Progenitor cell of endocrine pancreas (in vitro differentiated cells): ENCODE data around the gene PDIA6. TPM values are rescaled to one million over a fixed set of nuclear protein-coding genes. Genes with fewer than 3 reads are reported as not detected.

Source experiments
- DNase-seq: peaks from one replicate; pipeline ENCODE4 v3.0.0; 2021; ENCODE audit warnings: low spot score; ENCODE audit not compliant: unreplicated experiment
- H3K27ac Mint-ChIP-seq: 2 replicates; pipeline ENCODE4 v1.8.0; 2021; ENCODE audit warnings: mild to moderate bottlenecking, moderate library complexity, mixed read lengths
- H3K27me3 Mint-ChIP-seq: 2 replicates; pipeline ENCODE4 v1.8.0; 2021; ENCODE audit warnings: mixed read lengths
- H3K36me3 Mint-ChIP-seq: 2 replicates; pipeline ENCODE4 v1.8.0; 2022; ENCODE audit warnings: mixed read lengths; ENCODE audit not compliant: insufficient read depth
- H3K4me1 Mint-ChIP-seq: 2 replicates; pipeline ENCODE4 v1.8.0; 2021; ENCODE audit warnings: low read depth, mixed read lengths
- H3K4me3 Mint-ChIP-seq: 2 replicates; pipeline ENCODE4 v1.8.0; 2021; ENCODE audit warnings: low read depth, mild to moderate bottlenecking, moderate library complexity, mixed read lengths
- H3K9me3 Mint-ChIP-seq: 2 replicates; pipeline ENCODE4 v1.8.0; 2021; ENCODE audit warnings: low read depth, mixed read lengths
- total RNA-seq: library from RNA; stranded (reverse); gene quantifications from 2 replicates; pipeline ENCODE4 v1.2.1, GENCODE V29; 2021
- TF ChIP-seq, protein P1 (sequence below): fragments of 200-600 bp; sonication (generic); IDR thresholded peaks from one replicate; pipeline ENCODE4 v1.5.0; 2021; ENCODE audit warnings: antibody characterized with exemption, mild to moderate bottlenecking; ENCODE audit not compliant: unreplicated experiment

PDIA6 gene
- total RNA-seq, 1 donor from 2014 or later, result 249 TPM

DNA sequence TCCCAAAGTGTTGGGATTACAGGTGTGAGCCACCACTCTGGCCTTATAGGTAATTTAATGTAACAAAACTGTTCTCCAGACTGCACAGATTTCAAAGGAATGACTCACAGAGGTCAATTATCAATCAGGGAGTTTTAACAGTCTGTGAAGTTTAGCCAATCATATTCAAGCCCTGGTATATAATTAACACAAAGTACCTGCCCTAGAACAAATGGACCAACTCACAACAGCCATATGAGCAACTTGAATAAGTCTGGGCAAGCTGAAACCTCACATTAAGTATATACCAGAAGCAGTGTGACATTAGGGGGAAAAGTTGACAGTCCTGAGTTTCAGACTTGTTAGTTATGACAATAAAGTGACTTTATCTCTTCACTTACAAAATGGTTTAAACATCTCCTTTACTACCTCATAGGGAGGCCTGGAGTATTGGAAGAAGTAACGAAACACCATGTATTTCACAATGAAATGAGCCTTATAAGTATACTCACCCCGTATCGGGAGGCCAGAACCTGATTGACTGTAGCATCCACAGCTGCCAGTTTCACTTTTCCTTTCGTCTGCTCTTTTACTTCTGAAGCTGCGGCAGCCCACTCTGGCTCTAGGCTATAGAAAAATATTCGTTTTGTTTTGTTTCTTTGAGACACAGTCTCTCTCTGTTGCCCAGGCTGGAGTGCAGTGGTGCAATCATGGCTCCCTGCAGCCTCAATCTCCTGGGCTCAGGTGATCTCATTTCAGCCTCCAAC, 22.2 kb downstream of the PDIA6 start:
- Mint-ChIP-seq H3K36me3 (peaks cover 48% of the 10 kb centered on the region), H3K9me3 (no peaks in the 10 kb centered on the region), H3K27ac (no peak overlapping the region), H3K4me1 (peaks cover 2% of the 10 kb centered on the region), H3K27me3 (no peaks in the 10 kb centered on the region), H3K4me3 (no peak overlapping the region)
- TF ChIP-seq, protein P1, sequence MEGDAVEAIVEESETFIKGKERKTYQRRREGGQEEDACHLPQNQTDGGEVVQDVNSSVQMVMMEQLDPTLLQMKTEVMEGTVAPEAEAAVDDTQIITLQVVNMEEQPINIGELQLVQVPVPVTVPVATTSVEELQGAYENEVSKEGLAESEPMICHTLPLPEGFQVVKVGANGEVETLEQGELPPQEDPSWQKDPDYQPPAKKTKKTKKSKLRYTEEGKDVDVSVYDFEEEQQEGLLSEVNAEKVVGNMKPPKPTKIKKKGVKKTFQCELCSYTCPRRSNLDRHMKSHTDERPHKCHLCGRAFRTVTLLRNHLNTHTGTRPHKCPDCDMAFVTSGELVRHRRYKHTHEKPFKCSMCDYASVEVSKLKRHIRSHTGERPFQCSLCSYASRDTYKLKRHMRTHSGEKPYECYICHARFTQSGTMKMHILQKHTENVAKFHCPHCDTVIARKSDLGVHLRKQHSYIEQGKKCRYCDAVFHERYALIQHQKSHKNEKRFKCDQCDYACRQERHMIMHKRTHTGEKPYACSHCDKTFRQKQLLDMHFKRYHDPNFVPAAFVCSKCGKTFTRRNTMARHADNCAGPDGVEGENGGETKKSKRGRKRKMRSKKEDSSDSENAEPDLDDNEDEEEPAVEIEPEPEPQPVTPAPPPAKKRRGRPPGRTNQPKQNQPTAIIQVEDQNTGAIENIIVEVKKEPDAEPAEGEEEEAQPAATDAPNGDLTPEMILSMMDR, result no peak
- no peak for DNase-seq

DNA sequence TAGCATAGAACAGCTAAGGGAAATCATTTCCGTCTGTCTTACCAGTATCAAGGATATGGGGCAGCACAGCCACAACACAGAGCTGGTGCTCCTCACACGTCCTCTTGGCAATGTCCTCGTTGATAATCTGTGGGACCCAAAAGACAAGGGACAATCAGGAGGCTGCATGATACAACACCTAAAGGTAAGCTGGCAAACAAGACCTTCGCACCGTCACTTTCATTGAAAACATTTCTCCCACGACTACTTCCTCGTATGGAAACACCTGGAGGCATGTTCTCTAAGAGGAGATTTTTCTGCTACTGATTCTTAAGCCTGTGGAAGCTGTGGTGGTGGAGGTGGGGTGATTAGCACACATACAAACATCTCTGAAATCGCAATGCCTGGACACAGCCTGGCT, 23.7 kb downstream of the PDIA6 start:
- no peak overlapping the region for H3K27ac Mint-ChIP-seq
- no peaks in the 10 kb centered on the region for H3K27me3 Mint-ChIP-seq
- peaks cover 2% of the 10 kb centered on the region for H3K4me1 Mint-ChIP-seq
- TF ChIP-seq, protein P1, result no peak
- H3K36me3 Mint-ChIP-seq, result peaks cover 53% of the 10 kb centered on the region
- no peak overlapping the region for H3K4me3 Mint-ChIP-seq
- no peaks in the 10 kb centered on the region for H3K9me3 Mint-ChIP-seq
- no peak for DNase-seq

DNA sequence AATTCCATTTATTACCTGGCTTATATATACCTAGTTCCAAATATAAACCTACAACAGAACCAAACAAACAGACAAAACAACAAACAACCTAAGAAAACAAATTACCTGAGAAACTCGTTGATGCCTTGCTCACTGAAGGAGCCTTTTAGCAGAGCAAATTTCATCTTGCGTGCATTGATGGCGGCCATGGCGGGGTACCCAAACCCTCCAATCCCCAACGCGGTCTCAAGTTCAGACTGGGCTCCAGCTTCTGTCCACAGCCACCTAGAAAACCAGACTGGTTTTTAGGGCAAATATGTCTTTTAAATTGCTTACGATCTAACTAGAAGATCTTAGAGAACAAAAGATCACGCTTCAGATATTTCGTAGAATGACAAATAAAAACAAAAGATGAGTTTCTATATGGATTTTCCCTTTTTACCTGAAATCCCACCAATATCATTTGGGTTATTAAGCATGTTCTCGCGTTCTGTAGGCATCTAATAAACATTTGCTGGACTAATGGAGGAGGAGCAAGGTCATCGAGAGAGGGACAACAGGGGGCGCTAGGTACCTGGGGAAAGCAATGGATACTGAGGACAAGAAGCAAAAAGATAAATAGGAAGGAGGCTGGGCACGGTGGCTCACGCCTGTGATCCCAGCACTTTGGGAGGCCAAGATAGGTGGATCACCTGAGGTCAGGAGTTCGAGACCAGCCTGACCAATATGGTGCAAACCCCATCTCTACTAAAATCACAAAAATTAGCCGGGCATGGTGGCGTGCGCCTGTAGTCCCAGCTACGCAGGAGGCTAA, 25.2 kb downstream of the PDIA6 start:
- TF ChIP-seq, protein P1, result peak; percentile 21
- Mint-ChIP-seq H3K9me3 (no peaks in the 10 kb centered on the region), H3K27me3 (no peaks in the 10 kb centered on the region), H3K4me1 (peaks cover 2% of the 10 kb centered on the region), H3K36me3 (peaks cover 52% of the 10 kb centered on the region), H3K4me3 (no peak overlapping the region), H3K27ac (no peak overlapping the region)
- DNase-seq, result no peak

DNA sequence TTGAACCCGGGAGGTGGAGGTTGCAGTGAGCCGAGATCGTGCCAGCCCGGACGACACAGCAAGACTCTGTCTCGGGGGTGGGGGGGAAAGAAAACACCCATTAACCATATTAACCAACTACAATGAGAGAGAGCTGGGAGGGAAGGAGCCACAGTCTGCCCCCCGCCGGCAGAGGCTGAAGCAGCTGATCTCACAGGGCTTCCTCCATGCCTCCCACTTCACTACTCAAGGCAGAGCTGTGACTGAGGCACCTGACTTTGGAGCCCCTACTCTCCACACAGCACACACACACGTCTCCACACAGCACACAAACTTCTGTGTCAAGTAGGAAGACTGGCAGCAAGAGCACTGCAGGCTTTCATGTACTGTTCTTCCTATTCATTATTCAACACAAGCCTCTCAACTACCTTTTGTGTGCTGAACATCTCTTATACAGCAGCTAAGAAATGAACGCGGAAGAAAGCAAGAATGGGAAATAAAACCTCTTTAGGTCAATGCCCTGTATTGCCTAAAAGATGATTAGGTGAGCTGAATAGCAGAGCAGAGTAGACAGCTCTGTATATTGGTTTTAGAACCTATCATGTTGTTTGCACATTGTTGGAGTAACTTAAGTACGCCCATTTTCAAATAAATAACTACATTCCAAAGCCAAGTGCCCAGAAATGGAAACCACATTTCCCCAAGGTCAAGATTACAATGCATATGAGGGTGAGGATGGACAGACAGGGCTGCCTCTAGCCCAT, 26.2 kb downstream of the PDIA6 start:
- DNase-seq, result no peak
- Mint-ChIP-seq H3K27me3 (no peaks in the 10 kb centered on the region), H3K27ac (no peak overlapping the region), H3K9me3 (no peaks in the 10 kb centered on the region), H3K4me1 (peaks cover 2% of the 10 kb centered on the region), H3K36me3 (peaks cover 50% of the 10 kb centered on the region), H3K4me3 (no peak overlapping the region)
- TF ChIP-seq, protein P1, result no peak

DNA sequence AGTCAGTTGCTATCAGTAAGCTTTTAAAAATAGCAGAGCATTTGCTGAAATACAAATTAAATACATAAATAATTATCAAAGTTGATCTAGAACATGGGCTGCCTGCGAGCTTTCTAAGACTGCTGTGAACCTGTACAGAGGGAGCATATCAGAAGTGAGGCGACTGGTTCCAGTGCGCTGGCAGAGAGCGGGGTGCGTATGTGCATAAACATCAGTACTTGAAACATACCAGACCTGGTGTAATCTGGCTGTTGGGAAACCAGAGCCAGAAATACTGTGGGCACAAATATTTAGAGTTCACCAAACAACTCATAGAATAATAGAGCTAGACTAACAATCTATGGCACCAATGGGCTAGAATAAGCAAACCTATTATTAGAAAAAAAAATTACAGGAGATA, 27.3 kb downstream of the PDIA6 start:
- TF ChIP-seq, protein P1, result no peak
- no peak for DNase-seq
- H3K4me1 Mint-ChIP-seq, result peaks cover under 1% of the 10 kb centered on the region
- H3K9me3 Mint-ChIP-seq, result no peaks in the 10 kb centered on the region
- peaks cover 39% of the 10 kb centered on the region for H3K36me3 Mint-ChIP-seq
- no peak overlapping the region for H3K4me3 Mint-ChIP-seq
- H3K27ac Mint-ChIP-seq, result peak overlapping the region; percentile 52
- no peaks in the 10 kb centered on the region for H3K27me3 Mint-ChIP-seq
